Spleen (tissue), 11 donors: ENCODE measurements around the gene PHF3. TPM values are rescaled to one million over a fixed set of nuclear protein-coding genes. Genes with fewer than 3 reads are reported as not detected.

Experiments used
- DNase-seq: peaks from one replicate; pipeline ENCODE4 v3.0.0-alpha.2; 2020
- H3K27ac ChIP-seq, 8 donors: fragments of 200-600 bp; sonication (generic) in 7 of 8; 1 replicate in 4 of 8; 2 replicates in 4 of 8; pipeline versions ENCODE4 v1.5.0 to v1.8.0; 2016 to 2021; ENCODE audit warnings: inconsistent platforms in 4 of 8, mild to moderate bottlenecking in 4 of 8, moderate library complexity in 1 of 8
- H3K27me3 ChIP-seq, 7 donors: fragments of 200-600 bp; sonication (generic) in 6 of 7; replicated peaks in 1 of 7; 1 replicate in 4 of 7; 2 replicates in 3 of 7; pipeline versions ENCODE4 v1.5.0 to v1.8.0; 2016 to 2021; ENCODE audit warnings: inconsistent platforms in 3 of 7, mild to moderate bottlenecking in 1 of 7
- H3K36me3 ChIP-seq, 6 donors: fragments of 200-600 bp; sonication (generic) in 5 of 6; 1 replicate in 4 of 6; 2 replicates in 2 of 6; pipeline versions ENCODE4 v1.5.0 to v1.8.0; 2016 to 2021; ENCODE audit warnings: inconsistent platforms in 2 of 6
- H3K4me1 ChIP-seq, 6 donors: fragments of 200-600 bp; sonication (generic) in 5 of 6; 1 replicate in 3 of 6; 2 replicates in 3 of 6; pipeline versions ENCODE4 v1.5.0 to v1.8.0; 2016 to 2021; ENCODE audit warnings: inconsistent platforms in 3 of 6
- H3K4me3 ChIP-seq, 8 donors: fragments of 200-600 bp; sonication (generic) in 7 of 8; 1 replicate in 4 of 8; 2 replicates in 4 of 8; pipeline versions ENCODE4 v1.5.0 to v1.8.0; 2016 to 2021; ENCODE audit warnings: inconsistent platforms in 4 of 8, mild to moderate bottlenecking in 4 of 8, moderate library complexity in 2 of 8
- H3K9me3 ChIP-seq, 8 donors: fragments of 200-600 bp; sonication (generic) in 7 of 8; 1 replicate in 4 of 8; 2 replicates in 4 of 8; pipeline versions ENCODE4 v1.5.0 to v1.8.0; 2016 to 2021; ENCODE audit warnings: inconsistent platforms in 4 of 8
- POLR2A ChIP-seq, 3 donors: fragments of 450-650 bp; IDR thresholded peaks; one replicate each; pipeline ENCODE4 v1.5.1; 2017; ENCODE audit warnings: antibody characterized with exemption in 3 of 3, mild to moderate bottlenecking in 1 of 3
- POLR2AphosphoS5 ChIP-seq, 3 donors: sonication (generic); formaldehyde crosslinking; IDR thresholded peaks; one replicate each; pipeline ENCODE4 v1.5.1; 2017; ENCODE audit warnings: antibody characterized with exemption in 3 of 3
- WGBS, 5 donors: extraction: QIAGEN DNeasy Blood & Tissue Kit in 3 of 5; methylation state at CpG; one replicate each; pipeline versions ENCODE4 v1.1.5 to v1.1.7; 2013 to 2018; 5-methylcytosine and 5-hydroxymethylcytosine counted together
- intact Hi-C: fragments of 100-400 bp; cut with DNase I; formaldehyde crosslinking; loops from one replicate; pipeline ENCODE4 v1.15.0; 2023; ENCODE audit warnings: low total_unique reads
- polyA plus RNA-seq, 3 donors: library from polyadenylated mRNA; stranded (reverse); fragments of 200-250 nt; gene quantifications; one replicate each; pipeline ENCODE4 v1.2.1, GENCODE V29; 2013
- total RNA-seq, 7 donors: library from RNA; depleted of rRNA in 3 of 7; stranded (reverse); fragments of >200 nt in 3 of 7; fragmentation: NEBNext Ultra II Directional in 4 of 7; extraction: Animal tissue kit (Norgen Biotek cat#: 25700) in 4 of 7; gene quantifications; one replicate each; pipeline versions ENCODE4 v1.1.0 to v1.2.1, GENCODE V29; 2016 to 2021
- TF ChIP-seq, protein P1 (sequence below), 11 experiments: fragments of 200-600 bp in 7 of 11; fragments of 450-650 bp in 4 of 11; sonication (generic) in 4 of 11; IDR thresholded peaks in 8 of 11; conservative IDR thresholded peaks in 3 of 11; 1 replicate in 7 of 11; 2 replicates in 4 of 11; pipeline versions ENCODE4 v1.4.0 to v1.8.0; 2016 to 2021; ENCODE audit warnings: antibody characterized with exemption in 11 of 11, inconsistent platforms in 4 of 11, mild to moderate bottlenecking in 1 of 11
- donor health status: healthy with polysubstance abuse.
- donor health status: DM: no; HTN: no; CAD: no; lungs with moderate emphysema.
- donor health status: DM: no; HTN: no; CAD: no.
- donor health status: Bipolar disorder and iron deficiency.
- donor health status: healthy.
- donor health status: DM: no; HTN: no; CAD: no.
- donor health status: DM: yes; HTN: yes; CAD: no.

Gene PHF3
- total and polyA plus RNA-seq, 10 donors, result 7.5 to 111 (median 71.8) TPM

DNA sequence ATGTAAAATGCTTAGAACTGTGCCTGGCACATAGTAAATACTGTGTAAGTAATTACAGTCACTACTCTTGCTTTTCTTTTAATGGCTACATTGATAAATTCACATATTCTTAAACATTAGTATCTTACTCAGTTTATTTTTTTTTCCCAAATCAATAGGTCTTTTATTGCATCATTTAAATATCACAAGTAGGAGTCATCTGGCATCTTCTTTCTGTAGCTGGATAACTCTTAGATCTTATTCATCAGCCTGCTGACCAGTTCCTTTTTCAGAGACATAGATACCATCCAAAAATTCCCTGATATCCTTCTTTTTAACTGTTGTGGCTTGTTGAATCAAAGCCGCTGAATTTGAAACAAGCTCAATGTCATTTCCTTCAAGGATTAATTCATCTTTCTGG, 20.0 kb upstream of the PHF3 start:
- DNase-seq, result no peak
- Histone ChIP-seq H3K27ac (no peak overlapping the region), H3K4me3 (no peak overlapping the region), H3K27me3 (peaks cover 0 to 5% (median 0%) of the 10 kb centered on the region in 7 donors), H3K9me3 (no peaks in the 10 kb centered on the region), H3K4me1 (no peaks in the 10 kb centered on the region), H3K36me3 (no peaks in the 10 kb centered on the region)
- 93 to 100% (median 97%) methylated on average over 1 of the region's 1 CpG for WGBS, 5 donors
- TF ChIP-seq POLR2A (IDR thresholded peaks at IDR 0.05), result no peak
- TF ChIP-seq, protein P1, sequence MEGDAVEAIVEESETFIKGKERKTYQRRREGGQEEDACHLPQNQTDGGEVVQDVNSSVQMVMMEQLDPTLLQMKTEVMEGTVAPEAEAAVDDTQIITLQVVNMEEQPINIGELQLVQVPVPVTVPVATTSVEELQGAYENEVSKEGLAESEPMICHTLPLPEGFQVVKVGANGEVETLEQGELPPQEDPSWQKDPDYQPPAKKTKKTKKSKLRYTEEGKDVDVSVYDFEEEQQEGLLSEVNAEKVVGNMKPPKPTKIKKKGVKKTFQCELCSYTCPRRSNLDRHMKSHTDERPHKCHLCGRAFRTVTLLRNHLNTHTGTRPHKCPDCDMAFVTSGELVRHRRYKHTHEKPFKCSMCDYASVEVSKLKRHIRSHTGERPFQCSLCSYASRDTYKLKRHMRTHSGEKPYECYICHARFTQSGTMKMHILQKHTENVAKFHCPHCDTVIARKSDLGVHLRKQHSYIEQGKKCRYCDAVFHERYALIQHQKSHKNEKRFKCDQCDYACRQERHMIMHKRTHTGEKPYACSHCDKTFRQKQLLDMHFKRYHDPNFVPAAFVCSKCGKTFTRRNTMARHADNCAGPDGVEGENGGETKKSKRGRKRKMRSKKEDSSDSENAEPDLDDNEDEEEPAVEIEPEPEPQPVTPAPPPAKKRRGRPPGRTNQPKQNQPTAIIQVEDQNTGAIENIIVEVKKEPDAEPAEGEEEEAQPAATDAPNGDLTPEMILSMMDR (IDR thresholded peaks at IDR 0.05 in 8 of 11, conservative IDR thresholded peaks at IDR 0.05 in 3 of 11), result no peak
- TF ChIP-seq POLR2AphosphoS5 (IDR thresholded peaks at IDR 0.05), result no peak
- intact Hi-C loops, result no loop called here

DNA sequence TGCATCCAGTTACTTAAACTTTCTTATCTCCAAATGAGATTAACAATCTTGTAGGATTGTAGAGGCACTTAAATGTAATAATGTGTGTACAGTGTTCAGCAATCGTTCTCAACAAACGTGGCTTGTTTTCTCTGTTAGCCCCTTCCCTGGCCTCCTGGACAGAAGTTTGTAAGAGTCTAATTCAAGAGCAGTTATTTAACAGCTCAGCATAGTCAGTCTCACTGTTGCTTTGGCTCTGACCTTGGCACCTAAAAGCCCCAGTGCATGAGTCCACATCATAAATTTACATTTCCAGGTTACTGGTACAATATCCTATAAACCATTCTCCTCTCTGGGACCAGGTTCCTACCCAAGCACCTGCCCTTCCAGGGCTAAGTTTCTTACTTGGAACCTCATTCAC, 11.5 kb upstream of the PHF3 start:
- intact Hi-C loops, result no loop called here
- DNase-seq, result no peak
- no peaks in the 10 kb centered on the region for H3K4me1 ChIP-seq
- H3K4me3 ChIP-seq, result no peak overlapping the region
- peaks cover 0 to 1% (median 0%) of the 10 kb centered on the region in 7 donors for H3K27me3 ChIP-seq
- no peak overlapping the region for H3K27ac ChIP-seq
- no peak for TF ChIP-seq POLR2AphosphoS5 (IDR thresholded peaks at IDR 0.05)
- no peak for TF ChIP-seq POLR2A (IDR thresholded peaks at IDR 0.05)
- TF ChIP-seq, protein P1 (IDR thresholded peaks at IDR 0.05 in 8 of 11, conservative IDR thresholded peaks at IDR 0.05 in 3 of 11), result no peak
- no peaks in the 10 kb centered on the region for H3K9me3 ChIP-seq
- no peaks in the 10 kb centered on the region for H3K36me3 ChIP-seq
- 80 to 93% (median 90%) methylated on average over 2 of the region's 2 CpGs for WGBS, 5 donors

- no peaks in the 10 kb centered on the region for H3K27me3 ChIP-seq
- H3K27ac ChIP-seq, result no peak overlapping the region
- no peak overlapping the region for H3K4me3 ChIP-seq
- intact Hi-C loops, result loop anchor here (10.0 kb wide), 1 partner anchor 56 kb away; the partner anchor contains the start of genes LOC128125822 and PTP4A1
- H3K9me3 ChIP-seq, result no peaks in the 10 kb centered on the region
- no peaks in the 10 kb centered on the region for H3K36me3 ChIP-seq
- DNase-seq, result no peak
- 77 to 92% (median 90%) methylated on average over 1 of the region's 1 CpG for WGBS, 5 donors
- peaks cover 0 to 11% (median 7%) of the 10 kb centered on the region in 6 donors for H3K4me1 ChIP-seq
- TF ChIP-seq POLR2A (IDR thresholded peaks at IDR 0.05) (no peak), POLR2AphosphoS5 (IDR thresholded peaks at IDR 0.05) (no peak)
- TF ChIP-seq, protein P1 (IDR thresholded peaks at IDR 0.05 in 8 of 11, conservative IDR thresholded peaks at IDR 0.05 in 3 of 11), result no peak
Observed at GRCh38 chr6:63630466-63630865, 5.1 kb upstream of the PHF3 start.

- peaks cover 28 to 42% (median 35%) of the 10 kb centered on the region in 6 donors for H3K4me1 ChIP-seq
- no peaks in the 10 kb centered on the region for H3K9me3 ChIP-seq
- H3K4me3 ChIP-seq, result peak overlapping the region in 1 of 8 donors; percentile 99
- TF ChIP-seq POLR2A (IDR thresholded peaks at IDR 0.05), result no peak
- TF ChIP-seq POLR2AphosphoS5 (IDR thresholded peaks at IDR 0.05), result no peak
- TF ChIP-seq, protein P1 (IDR thresholded peaks at IDR 0.05 in 8 of 11, conservative IDR thresholded peaks at IDR 0.05 in 3 of 11), result no peak
- peak overlapping the region in 5 of 8 donors; percentile 96 to 99 (median 98) for H3K27ac ChIP-seq
- intact Hi-C loops, result loop anchor here (10.0 kb wide), 1 partner anchor 60 kb away; the partner anchor contains the start of genes LOC128125822 and PTP4A1
- no peaks in the 10 kb centered on the region for H3K36me3 ChIP-seq
- 39 to 47% (median 43%) methylated on average over 2 of the region's 2 CpGs for WGBS, 5 donors
- no peaks in the 10 kb centered on the region for H3K27me3 ChIP-seq
- DNase-seq, result no peak
Observed at GRCh38 chr6:63634630-63635029, 972 bp upstream of the PHF3 start.
